SK-N-SH (cell line): Measurements from ENCODE around the gene DDIT4.

Source experiments
- EP300 ChIP-seq, 2 experiments: IDR thresholded peaks; 2 replicates each; pipeline versions ENCODE4 v1.4.0 to v1.6.1; 2012; ENCODE audit warnings: borderline replicate concordance in 1 of 2, low read depth in 1 of 2, low read length in 1 of 2
- JUND ChIP-seq: IDR thresholded peaks from 2 replicates; pipeline ENCODE4 v1.4.0; 2012
- MAX ChIP-seq: IDR thresholded peaks from 2 replicates; pipeline ENCODE4 v1.4.0; 2012; ENCODE audit warnings: low read depth
- POLR2AphosphoS5 ChIP-seq: IDR thresholded peaks from 2 replicates; pipeline ENCODE4 v1.6.1; 2012; ENCODE audit warnings: low read depth, low read length
- RAD21 ChIP-seq: IDR thresholded peaks from 2 replicates; pipeline ENCODE4 v1.6.1; 2012; ENCODE audit warnings: mild to moderate bottlenecking, low read length
- RCOR1 ChIP-seq: fragments of 150-350 bp; IDR thresholded peaks from 2 replicates; pipeline ENCODE4 v1.6.1; 2017; ENCODE audit warnings: antibody characterized with exemption, low read length
- SIN3A ChIP-seq: IDR thresholded peaks from 2 replicates; pipeline ENCODE4 v1.6.1; 2012; ENCODE audit warnings: low read depth, mild to moderate bottlenecking, low read length, moderate library complexity, borderline replicate concordance
- TAF1 ChIP-seq: IDR thresholded peaks from 2 replicates; pipeline ENCODE4 v1.6.1; 2012; ENCODE audit warnings: low read depth, mild to moderate bottlenecking, low read length, moderate library complexity, borderline replicate concordance
- USF2 ChIP-seq: fragments of 150-350 bp; IDR thresholded peaks from 2 replicates; pipeline ENCODE4 v1.6.1; 2017; ENCODE audit warnings: antibody characterized with exemption, low read length, low read depth, borderline replicate concordance
- YY1 ChIP-seq: IDR thresholded peaks from 2 replicates; pipeline ENCODE4 v1.4.0; 2012; ENCODE audit warnings: low read depth, mild to moderate bottlenecking
- TF ChIP-seq, protein P1 (sequence below): fragments of 200-600 bp; sonication (generic); IDR thresholded peaks from 2 replicates; pipeline ENCODE4 v1.6.1; 2017; ENCODE audit warnings: antibody characterized with exemption, mild to moderate bottlenecking, moderate library complexity
- TF ChIP-seq, protein P2 (sequence below): fragments of 150-350 bp; IDR thresholded peaks from 2 replicates; pipeline ENCODE4 v1.6.1; 2016; ENCODE audit warnings: mild to moderate bottlenecking, low read depth, low read length
- TF ChIP-seq, protein P3 (sequence below): IDR thresholded peaks from 2 replicates; pipeline ENCODE4; 2012
- TF ChIP-seq, protein P4 (sequence below): IDR thresholded peaks from 2 replicates; pipeline ENCODE4 v1.6.1; 2012; ENCODE audit warnings: mild to moderate bottlenecking, low read depth, low read length, moderate library complexity

GRCh38 chr10:72312865-72313391 is 39.2 kb downstream of the DDIT4 start:
- TF ChIP-seq, protein P1, sequence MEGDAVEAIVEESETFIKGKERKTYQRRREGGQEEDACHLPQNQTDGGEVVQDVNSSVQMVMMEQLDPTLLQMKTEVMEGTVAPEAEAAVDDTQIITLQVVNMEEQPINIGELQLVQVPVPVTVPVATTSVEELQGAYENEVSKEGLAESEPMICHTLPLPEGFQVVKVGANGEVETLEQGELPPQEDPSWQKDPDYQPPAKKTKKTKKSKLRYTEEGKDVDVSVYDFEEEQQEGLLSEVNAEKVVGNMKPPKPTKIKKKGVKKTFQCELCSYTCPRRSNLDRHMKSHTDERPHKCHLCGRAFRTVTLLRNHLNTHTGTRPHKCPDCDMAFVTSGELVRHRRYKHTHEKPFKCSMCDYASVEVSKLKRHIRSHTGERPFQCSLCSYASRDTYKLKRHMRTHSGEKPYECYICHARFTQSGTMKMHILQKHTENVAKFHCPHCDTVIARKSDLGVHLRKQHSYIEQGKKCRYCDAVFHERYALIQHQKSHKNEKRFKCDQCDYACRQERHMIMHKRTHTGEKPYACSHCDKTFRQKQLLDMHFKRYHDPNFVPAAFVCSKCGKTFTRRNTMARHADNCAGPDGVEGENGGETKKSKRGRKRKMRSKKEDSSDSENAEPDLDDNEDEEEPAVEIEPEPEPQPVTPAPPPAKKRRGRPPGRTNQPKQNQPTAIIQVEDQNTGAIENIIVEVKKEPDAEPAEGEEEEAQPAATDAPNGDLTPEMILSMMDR = no peak
- TF ChIP-seq EP300 (IDR thresholded peaks at IDR 0.05; ENCODE audit: borderline replicate concordance in 1 of 2, low read depth in 1 of 2, low read length in 1 of 2) (no peak), JUND (no peak), TAF1 (no peak), SIN3A (no peak), POLR2AphosphoS5 (no peak), YY1 (no peak), RCOR1 (no peak), MAX (no peak), RAD21 (no peak), USF2 (no peak)
- TF ChIP-seq, protein P2, sequence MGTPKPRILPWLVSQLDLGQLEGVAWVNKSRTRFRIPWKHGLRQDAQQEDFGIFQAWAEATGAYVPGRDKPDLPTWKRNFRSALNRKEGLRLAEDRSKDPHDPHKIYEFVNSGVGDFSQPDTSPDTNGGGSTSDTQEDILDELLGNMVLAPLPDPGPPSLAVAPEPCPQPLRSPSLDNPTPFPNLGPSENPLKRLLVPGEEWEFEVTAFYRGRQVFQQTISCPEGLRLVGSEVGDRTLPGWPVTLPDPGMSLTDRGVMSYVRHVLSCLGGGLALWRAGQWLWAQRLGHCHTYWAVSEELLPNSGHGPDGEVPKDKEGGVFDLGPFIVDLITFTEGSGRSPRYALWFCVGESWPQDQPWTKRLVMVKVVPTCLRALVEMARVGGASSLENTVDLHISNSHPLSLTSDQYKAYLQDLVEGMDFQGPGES = no peak
- TF ChIP-seq, protein P3, sequence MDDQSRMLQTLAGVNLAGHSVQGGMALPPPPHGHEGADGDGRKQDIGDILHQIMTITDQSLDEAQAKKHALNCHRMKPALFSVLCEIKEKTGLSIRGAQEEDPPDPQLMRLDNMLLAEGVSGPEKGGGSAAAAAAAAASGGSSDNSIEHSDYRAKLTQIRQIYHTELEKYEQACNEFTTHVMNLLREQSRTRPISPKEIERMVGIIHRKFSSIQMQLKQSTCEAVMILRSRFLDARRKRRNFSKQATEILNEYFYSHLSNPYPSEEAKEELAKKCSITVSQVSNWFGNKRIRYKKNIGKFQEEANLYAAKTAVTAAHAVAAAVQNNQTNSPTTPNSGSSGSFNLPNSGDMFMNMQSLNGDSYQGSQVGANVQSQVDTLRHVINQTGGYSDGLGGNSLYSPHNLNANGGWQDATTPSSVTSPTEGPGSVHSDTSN = no peak
- TF ChIP-seq, protein P4, sequence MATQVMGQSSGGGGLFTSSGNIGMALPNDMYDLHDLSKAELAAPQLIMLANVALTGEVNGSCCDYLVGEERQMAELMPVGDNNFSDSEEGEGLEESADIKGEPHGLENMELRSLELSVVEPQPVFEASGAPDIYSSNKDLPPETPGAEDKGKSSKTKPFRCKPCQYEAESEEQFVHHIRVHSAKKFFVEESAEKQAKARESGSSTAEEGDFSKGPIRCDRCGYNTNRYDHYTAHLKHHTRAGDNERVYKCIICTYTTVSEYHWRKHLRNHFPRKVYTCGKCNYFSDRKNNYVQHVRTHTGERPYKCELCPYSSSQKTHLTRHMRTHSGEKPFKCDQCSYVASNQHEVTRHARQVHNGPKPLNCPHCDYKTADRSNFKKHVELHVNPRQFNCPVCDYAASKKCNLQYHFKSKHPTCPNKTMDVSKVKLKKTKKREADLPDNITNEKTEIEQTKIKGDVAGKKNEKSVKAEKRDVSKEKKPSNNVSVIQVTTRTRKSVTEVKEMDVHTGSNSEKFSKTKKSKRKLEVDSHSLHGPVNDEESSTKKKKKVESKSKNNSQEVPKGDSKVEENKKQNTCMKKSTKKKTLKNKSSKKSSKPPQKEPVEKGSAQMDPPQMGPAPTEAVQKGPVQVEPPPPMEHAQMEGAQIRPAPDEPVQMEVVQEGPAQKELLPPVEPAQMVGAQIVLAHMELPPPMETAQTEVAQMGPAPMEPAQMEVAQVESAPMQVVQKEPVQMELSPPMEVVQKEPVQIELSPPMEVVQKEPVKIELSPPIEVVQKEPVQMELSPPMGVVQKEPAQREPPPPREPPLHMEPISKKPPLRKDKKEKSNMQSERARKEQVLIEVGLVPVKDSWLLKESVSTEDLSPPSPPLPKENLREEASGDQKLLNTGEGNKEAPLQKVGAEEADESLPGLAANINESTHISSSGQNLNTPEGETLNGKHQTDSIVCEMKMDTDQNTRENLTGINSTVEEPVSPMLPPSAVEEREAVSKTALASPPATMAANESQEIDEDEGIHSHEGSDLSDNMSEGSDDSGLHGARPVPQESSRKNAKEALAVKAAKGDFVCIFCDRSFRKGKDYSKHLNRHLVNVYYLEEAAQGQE = no peak
